ENCODE measurements around the gene NAPEPLD. TPM values are rescaled to one million over a fixed set of nuclear protein-coding genes. Genes with fewer than 3 reads are reported as not detected.
A peak's percentile ranks its signal among the peaks of the same experiment; 100 is the strongest.
"Not testable (repeated sequence)": the region's sequence is repeated elsewhere in the genome, so short reads cannot be mapped to it uniquely, and the experiment has no call there.

NAPEPLD gene
- total RNA-seq, 4 donors from 2014 or later = 51.9 to 179 (median 81.8) TPM

- TF ChIP-seq EP300 (IDR thresholded peaks at IDR 0.05; ENCODE audit: low read depth) (no peak), POLR2A (IDR thresholded peaks at IDR 0.05) (no peak), POLR2AphosphoS5 (IDR thresholded peaks at IDR 0.05) (no peak), CTCF (IDR thresholded peaks at IDR 0.05) (peak in 2 of 5 experiments; percentile 12 to 28)
- H3K27ac ChIP-seq = no peak overlapping the region
- WGBS, 2 donors (ENCODE audit: low coverage in 1 of 2) = 8% methylated on average over 1 of the region's 1 CpG; no CpG with 5 or more reads in 1 of the 2 donors
- H3K4me3 ChIP-seq = no peak overlapping the region
- DNase-seq = peak; percentile 21
- H3K9me3 ChIP-seq = no peaks in the 10 kb centered on the region
- in situ Hi-C loops (cut with MboI; ENCODE audit: low pct_ligation_motif_present in 1 of 4, low pct_unique_long_range_greater_than_20kb in 1 of 4, low sequenced_read_pairs in 3 of 4) = loop anchor here in 3 of 4 donors (25.0 kb wide), 1 partner anchor 303 kb away; no protein-coding TSS in a partner anchor
- H3K27me3 ChIP-seq = no peaks in the 10 kb centered on the region
- intact Hi-C loops (cut with DNase I; ENCODE audit: low total_unique reads) = no loop called here
- no peaks in the 10 kb centered on the region for H3K36me3 ChIP-seq
- no peaks in the 10 kb centered on the region for H3K4me1 ChIP-seq
These were observed 83.2 kb downstream of the NAPEPLD start for GRCh38 chr7:103065667-103066066.

DNA sequence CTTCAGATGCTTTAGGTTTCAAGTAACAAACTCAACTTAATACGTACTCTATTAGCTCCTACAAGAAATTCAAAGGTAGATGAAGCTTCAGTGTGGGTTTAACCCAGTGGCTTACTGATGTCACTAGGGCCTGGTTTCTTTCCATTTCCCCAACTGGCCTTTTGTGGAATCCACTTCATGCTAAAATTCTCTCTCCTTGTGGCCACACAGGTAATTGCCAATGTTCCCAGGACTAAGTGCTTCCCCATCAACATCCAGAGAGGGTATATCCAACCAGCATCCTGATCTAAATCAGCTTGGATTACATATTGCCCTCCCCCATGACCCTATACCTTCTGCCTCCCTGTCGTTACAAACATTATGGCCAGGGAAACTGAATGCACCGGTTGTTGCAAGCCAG is 85.0 kb downstream of the NAPEPLD start:
- no peak overlapping the region for H3K27ac ChIP-seq
- intact Hi-C loops (cut with DNase I; ENCODE audit: low total_unique reads) (loop anchor here (5.0 kb wide), 1 partner anchor 307 kb away; no protein-coding TSS in a partner anchor), in situ Hi-C loops (cut with MboI; ENCODE audit: low pct_ligation_motif_present in 1 of 4, low pct_unique_long_range_greater_than_20kb in 1 of 4, low sequenced_read_pairs in 3 of 4) (loop anchor here in 3 of 4 donors (25.0 kb wide), 1 partner anchor 302 kb away; no protein-coding TSS in a partner anchor)
- H3K9me3 ChIP-seq = no peaks in the 10 kb centered on the region
- WGBS, 2 donors (ENCODE audit: low coverage in 1 of 2) = 90 to 100% methylated on average over 1 to 3 of the region's 3 CpGs
- no peaks in the 10 kb centered on the region for H3K4me1 ChIP-seq
- TF ChIP-seq EP300 (IDR thresholded peaks at IDR 0.05; ENCODE audit: low read depth) (no peak), POLR2A (IDR thresholded peaks at IDR 0.05) (no peak), CTCF (IDR thresholded peaks at IDR 0.05) (no peak), POLR2AphosphoS5 (IDR thresholded peaks at IDR 0.05) (no peak)
- H3K36me3 ChIP-seq = no peaks in the 10 kb centered on the region
- no peak overlapping the region for H3K4me3 ChIP-seq
- no peak for DNase-seq
- H3K27me3 ChIP-seq = no peaks in the 10 kb centered on the region

DNA sequence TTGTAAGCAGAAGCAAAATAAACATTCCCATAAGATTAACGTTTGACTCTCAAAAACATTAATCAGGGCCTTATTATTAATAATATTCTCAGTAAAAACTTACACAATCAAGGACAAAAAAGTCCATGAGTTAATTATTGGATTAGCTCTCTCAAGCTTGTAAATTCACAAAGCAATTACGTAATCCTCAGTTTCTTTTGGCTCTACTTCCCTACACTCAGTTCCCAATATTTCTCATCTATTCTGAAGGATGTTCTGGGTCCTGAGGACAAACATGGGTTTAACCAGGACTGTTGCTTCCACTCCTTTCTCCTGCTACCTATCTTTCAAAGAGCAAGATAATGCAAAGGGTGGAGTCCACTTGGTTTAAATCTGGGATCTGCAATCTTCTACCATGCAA is 89.4 kb downstream of the NAPEPLD start:
- H3K9me3 ChIP-seq = no peaks in the 10 kb centered on the region
- no peak overlapping the region for H3K27ac ChIP-seq
- H3K4me1 ChIP-seq = no peaks in the 10 kb centered on the region
- no peaks in the 10 kb centered on the region for H3K27me3 ChIP-seq
- no peak overlapping the region for H3K4me3 ChIP-seq
- in situ Hi-C loops (cut with MboI; ENCODE audit: low pct_ligation_motif_present in 1 of 4, low pct_unique_long_range_greater_than_20kb in 1 of 4, low sequenced_read_pairs in 3 of 4) = loop anchor here in 3 of 4 donors (25.0 kb wide), 1 partner anchor 297 kb away; no protein-coding TSS in a partner anchor
- no peak for TF ChIP-seq CTCF (IDR thresholded peaks at IDR 0.05)
- TF ChIP-seq EP300 (IDR thresholded peaks at IDR 0.05; ENCODE audit: low read depth) = no peak
- no peak for TF ChIP-seq POLR2A (IDR thresholded peaks at IDR 0.05)
- TF ChIP-seq POLR2AphosphoS5 (IDR thresholded peaks at IDR 0.05) = no peak
- no peak for DNase-seq
- H3K36me3 ChIP-seq = no peaks in the 10 kb centered on the region
- 37 to 66% methylated on average over 2 of the region's 2 CpGs for WGBS, 2 donors (ENCODE audit: low coverage in 1 of 2)
- intact Hi-C loops (cut with DNase I; ENCODE audit: low total_unique reads) = no loop called here

- DNase-seq = no peak
- H3K4me1 ChIP-seq = no peaks in the 10 kb centered on the region
- no peak overlapping the region for H3K27ac ChIP-seq
- H3K27me3 ChIP-seq = no peaks in the 10 kb centered on the region
- H3K9me3 ChIP-seq = no peaks in the 10 kb centered on the region
- intact Hi-C loops (cut with DNase I; ENCODE audit: low total_unique reads) (no loop called here), in situ Hi-C loops (cut with MboI; ENCODE audit: low pct_ligation_motif_present in 1 of 4, low pct_unique_long_range_greater_than_20kb in 1 of 4, low sequenced_read_pairs in 3 of 4) (loop anchor here in 3 of 4 donors (25.0 kb wide), 1 partner anchor 296 kb away; no protein-coding TSS in a partner anchor)
- no peaks in the 10 kb centered on the region for H3K36me3 ChIP-seq
- TF ChIP-seq POLR2AphosphoS5 (IDR thresholded peaks at IDR 0.05) (no peak), EP300 (IDR thresholded peaks at IDR 0.05; ENCODE audit: low read depth) (no peak), CTCF (IDR thresholded peaks at IDR 0.05) (no peak), POLR2A (IDR thresholded peaks at IDR 0.05) (no peak)
- H3K4me3 ChIP-seq = no peak overlapping the region
These were observed 90.8 kb downstream of the NAPEPLD start for GRCh38 chr7:103058122-103058521.

- in situ Hi-C loops (cut with MboI; ENCODE audit: low pct_ligation_motif_present in 1 of 4, low pct_unique_long_range_greater_than_20kb in 1 of 4, low sequenced_read_pairs in 3 of 4) = loop anchor here in 3 of 4 donors (25.0 kb wide), 1 partner anchor 294 kb away; no protein-coding TSS in a partner anchor
- H3K27ac ChIP-seq; H3K4me3 ChIP-seq; H3K9me3 ChIP-seq; intact Hi-C loops (cut with DNase I; ENCODE audit: low total_unique reads); DNase-seq; H3K4me1 ChIP-seq; H3K27me3 ChIP-seq; H3K36me3 ChIP-seq: not testable (repeated sequence)
- 82 to 92% methylated on average over 1 of the region's 1 CpG for WGBS, 2 donors (ENCODE audit: low coverage in 1 of 2)
These were observed 92.9 kb downstream of the NAPEPLD start for GRCh38 chr7:103056006-103056405.
